ENCODE data around the gene HACE1.

- no peak for TF ChIP-seq GABPA (IDR thresholded peaks at IDR 0.05; ENCODE audit: low read depth)
- TF ChIP-seq CTCF (IDR thresholded peaks at IDR 0.05; ENCODE audit: insufficient read depth, low read length): no peak
- TF ChIP-seq SPI1 (IDR thresholded peaks at IDR 0.05; ENCODE audit: borderline replicate concordance, low read depth): no peak
- no peak for TF ChIP-seq POLR2AphosphoS5 (IDR thresholded peaks at IDR 0.05; ENCODE audit: low read depth)
- no peak for TF ChIP-seq REST (IDR thresholded peaks at IDR 0.05; ENCODE audit: insufficient replicate concordance, low read depth)
Measured at GRCh38 chr6:104795363-104795762, 64.4 kb downstream of the HACE1 start.

Measured in HL-60 (cell line).